Coronary artery (tissue), 2 donors: ENCODE measurements around the gene NOP16.

ENCODE experiments used
- DNase-seq: peaks from one replicate; pipeline ENCODE4 v3.0.0-alpha.2; 2017; ENCODE audit warnings: low spot score
- H3K27ac ChIP-seq, 2 donors: fragments of 200-600 bp; sonication (generic); one replicate each; pipeline ENCODE4 v1.5.1; 2016 to 2019
- H3K4me3 ChIP-seq: fragments of 200-600 bp; sonication (generic); 2 replicates; pipeline ENCODE4 v1.5.1; 2016; ENCODE audit warnings: mild to moderate bottlenecking, moderate library complexity
- TF ChIP-seq, protein P1 (sequence below): fragments of 200-600 bp; sonication (generic); IDR thresholded peaks from one replicate; pipeline ENCODE4 v1.5.1; 2019; ENCODE audit warnings: antibody characterized with exemption

Gene NOP16

DNA sequence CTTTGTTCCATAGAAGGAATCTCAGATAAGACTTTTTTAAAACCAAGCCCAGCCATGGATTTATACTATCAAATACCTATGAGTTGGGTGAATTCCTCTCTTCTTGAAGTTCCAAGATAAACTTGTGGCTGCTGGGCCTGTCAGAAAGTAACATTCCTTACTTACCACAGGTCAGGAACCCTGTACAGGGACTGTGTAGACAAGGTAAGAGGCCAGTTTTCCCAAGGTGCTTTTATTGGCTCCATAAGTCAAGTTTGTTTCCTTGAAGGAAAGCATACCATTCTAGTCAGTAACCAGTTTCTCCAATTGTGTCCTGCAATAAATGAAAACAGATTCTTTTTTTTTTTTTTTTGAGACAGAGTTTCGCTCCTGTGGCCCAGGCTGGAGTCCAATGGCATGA is 36.7 kb upstream of the NOP16 start:
- Histone ChIP-seq H3K27ac (no peak overlapping the region), H3K4me3 (no peak overlapping the region)
- no peak for DNase-seq
- TF ChIP-seq, protein P1, sequence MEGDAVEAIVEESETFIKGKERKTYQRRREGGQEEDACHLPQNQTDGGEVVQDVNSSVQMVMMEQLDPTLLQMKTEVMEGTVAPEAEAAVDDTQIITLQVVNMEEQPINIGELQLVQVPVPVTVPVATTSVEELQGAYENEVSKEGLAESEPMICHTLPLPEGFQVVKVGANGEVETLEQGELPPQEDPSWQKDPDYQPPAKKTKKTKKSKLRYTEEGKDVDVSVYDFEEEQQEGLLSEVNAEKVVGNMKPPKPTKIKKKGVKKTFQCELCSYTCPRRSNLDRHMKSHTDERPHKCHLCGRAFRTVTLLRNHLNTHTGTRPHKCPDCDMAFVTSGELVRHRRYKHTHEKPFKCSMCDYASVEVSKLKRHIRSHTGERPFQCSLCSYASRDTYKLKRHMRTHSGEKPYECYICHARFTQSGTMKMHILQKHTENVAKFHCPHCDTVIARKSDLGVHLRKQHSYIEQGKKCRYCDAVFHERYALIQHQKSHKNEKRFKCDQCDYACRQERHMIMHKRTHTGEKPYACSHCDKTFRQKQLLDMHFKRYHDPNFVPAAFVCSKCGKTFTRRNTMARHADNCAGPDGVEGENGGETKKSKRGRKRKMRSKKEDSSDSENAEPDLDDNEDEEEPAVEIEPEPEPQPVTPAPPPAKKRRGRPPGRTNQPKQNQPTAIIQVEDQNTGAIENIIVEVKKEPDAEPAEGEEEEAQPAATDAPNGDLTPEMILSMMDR = no peak

DNA sequence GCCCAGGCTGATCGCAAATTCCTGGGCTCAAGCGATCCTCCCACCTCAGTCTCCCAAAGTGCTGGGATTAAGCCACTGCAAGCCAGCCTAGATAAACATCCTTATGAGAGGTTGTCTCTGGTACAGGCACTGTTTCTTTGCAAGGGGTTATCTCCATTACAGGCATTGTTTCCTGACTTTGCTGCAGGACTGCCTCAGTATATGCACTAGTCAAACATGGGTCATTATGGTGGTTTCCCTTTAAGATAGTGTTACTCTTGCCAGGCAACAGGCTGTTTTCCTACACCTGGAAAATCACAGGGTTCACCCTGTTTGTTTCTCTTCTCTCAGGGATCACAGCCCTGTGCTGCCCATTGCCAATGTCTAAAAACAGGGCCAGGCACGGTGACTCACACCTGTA is 35.8 kb upstream of the NOP16 start:
- TF ChIP-seq, protein P1 = no peak
- H3K27ac ChIP-seq = peak overlapping the region in 1 of 2 donors; percentile 14
- DNase-seq = no peak
- no peak overlapping the region for H3K4me3 ChIP-seq

DNA sequence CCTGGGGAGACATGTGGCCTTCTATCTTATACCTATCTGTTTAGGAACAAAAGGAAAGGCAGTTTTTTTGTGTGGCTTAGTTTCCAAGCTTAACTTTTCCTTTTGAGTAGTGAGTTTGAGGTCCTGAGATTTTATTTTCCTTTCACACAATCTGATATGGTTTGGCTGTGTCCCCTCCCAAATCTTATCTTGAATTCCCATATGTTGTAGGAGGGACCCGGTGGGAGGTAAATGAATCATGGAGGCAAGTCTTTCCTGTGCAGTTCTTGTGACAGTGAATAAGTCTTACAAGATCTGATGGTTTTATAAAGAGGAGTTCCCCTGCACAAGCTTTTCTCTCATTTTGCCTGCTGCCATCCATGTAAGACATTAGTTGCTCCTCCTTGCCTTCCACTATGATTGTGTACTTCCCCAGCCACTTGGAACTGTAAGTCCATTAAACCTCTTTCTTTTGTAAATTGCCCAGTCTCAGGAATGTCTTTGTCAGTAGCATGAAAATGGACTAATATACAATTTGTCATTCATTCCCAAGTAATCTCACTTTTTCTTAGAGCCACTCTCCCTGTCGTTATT is 32.7 kb upstream of the NOP16 start:
- Histone ChIP-seq H3K27ac (no peak overlapping the region), H3K4me3 (no peak overlapping the region)
- DNase-seq = no peak
- TF ChIP-seq, protein P1 = no peak

DNA sequence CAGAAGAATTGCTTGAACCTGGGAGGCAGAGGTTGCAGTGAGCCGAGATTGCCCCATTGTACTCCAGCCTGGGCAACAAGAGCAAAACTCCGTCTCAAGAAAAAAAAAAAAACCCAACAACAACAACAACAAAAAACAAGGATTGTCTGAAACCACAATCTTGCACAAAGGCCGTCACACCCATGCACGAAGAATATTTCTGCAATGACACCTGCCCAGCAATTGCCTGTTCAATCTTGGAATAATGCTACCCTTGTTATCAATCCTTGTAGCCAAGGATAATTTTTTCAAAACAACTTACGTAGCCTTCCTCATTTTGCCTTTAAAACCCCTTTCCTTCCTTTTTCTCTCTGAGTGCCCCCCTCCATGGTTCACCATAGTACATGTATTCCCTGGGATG is 31.7 kb upstream of the NOP16 start:
- TF ChIP-seq, protein P1 = no peak
- DNase-seq = no peak
- no peak overlapping the region for H3K27ac ChIP-seq
- H3K4me3 ChIP-seq = no peak overlapping the region

DNA sequence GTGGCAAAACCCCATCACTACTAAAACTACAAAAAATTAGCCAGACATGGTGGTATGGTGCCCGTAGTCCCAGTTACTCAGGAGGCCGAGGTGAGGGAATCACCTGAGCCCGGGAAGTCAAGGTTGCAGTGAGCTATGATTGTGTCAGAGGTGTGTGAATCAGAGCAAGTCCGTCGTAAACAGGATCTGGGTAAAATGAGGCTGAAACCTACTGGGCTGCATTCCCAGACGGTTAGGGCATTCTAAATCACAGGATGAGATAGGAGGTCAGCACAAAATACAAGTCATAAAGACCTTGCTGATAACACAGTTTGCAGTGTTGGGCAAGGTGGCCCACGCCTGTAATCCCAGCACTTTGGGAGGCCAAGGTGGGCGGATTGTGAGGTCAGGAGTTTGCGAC is 29.9 kb upstream of the NOP16 start:
- Histone ChIP-seq H3K27ac (no peak overlapping the region), H3K4me3 (no peak overlapping the region)
- no peak for DNase-seq
- TF ChIP-seq, protein P1 = no peak

DNA sequence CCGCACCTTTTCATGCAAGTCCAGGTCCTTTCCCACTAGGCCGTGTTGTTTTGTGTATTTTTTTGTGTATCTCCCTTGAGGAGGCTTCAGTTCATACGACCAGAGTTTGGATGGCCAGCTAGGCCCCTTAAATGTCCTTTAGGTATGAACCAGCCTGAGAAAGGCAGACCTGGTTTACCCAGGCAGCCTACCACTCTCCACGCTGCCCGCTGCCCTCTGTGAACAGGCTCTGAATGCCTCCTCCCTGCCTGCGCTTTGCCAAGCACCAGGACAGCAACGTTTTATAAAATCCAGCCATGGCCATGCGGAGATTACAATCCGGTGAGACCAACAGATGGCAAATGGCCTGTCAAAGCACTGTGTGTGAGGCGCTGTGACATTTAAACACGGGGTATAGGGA is 28.6 kb upstream of the NOP16 start:
- H3K4me3 ChIP-seq = peak overlapping the region; percentile 94
- DNase-seq = no peak
- TF ChIP-seq, protein P1 = no peak
- H3K27ac ChIP-seq = peak overlapping the region; percentile 88 to 95
